Upper lobe of right lung (tissue), 1 donor: Measurements from ENCODE around the gene CPLX3. TPM values are rescaled to one million over a fixed set of nuclear protein-coding genes. Genes with fewer than 3 reads are reported as not detected.

ENCODE experiments used
- ATAC-seq: fragments of 200-7000 bp; cut with Tn5 transposase; one replicate; pipeline ENCODE4 v1.9.1; 2020; ENCODE audit warnings: mild to moderate bottlenecking, moderate library complexity
- DNase-seq: peaks from one replicate; pipeline ENCODE4 v3.0.0-alpha.2; 2020
- H3K27ac ChIP-seq: fragments of 200-600 bp; one replicate; pipeline ENCODE4 v1.8.0; 2022
- H3K27me3 ChIP-seq: fragments of 200-600 bp; one replicate; pipeline ENCODE4 v1.8.0; 2022; ENCODE audit warnings: mild to moderate bottlenecking
- H3K36me3 ChIP-seq: fragments of 200-600 bp; one replicate; pipeline ENCODE4 v1.8.0; 2022
- H3K4me1 ChIP-seq: fragments of 200-600 bp; one replicate; pipeline ENCODE4 v1.8.0; 2022
- H3K4me3 ChIP-seq: fragments of 200-600 bp; one replicate; pipeline ENCODE4 v1.8.0; 2022; ENCODE audit warnings: mild to moderate bottlenecking
- H3K9me3 ChIP-seq: fragments of 200-600 bp; one replicate; pipeline ENCODE4 v1.8.0; 2022
- intact Hi-C: fragments of 100-400 bp; cut with DNase I; formaldehyde crosslinking; loops from one replicate; pipeline ENCODE4 v1.11.0; 2022
- total RNA-seq: library from RNA; stranded (reverse); fragmentation: NEBNext Ultra II Directional; extraction: Animal tissue kit (Norgen Biotek cat#: 25700); gene quantifications from one replicate; pipeline ENCODE4 v1.2.1, GENCODE V29; 2021
- TF ChIP-seq, protein P1 (sequence below): fragments of 200-600 bp; IDR thresholded peaks from one replicate; pipeline ENCODE4 v1.8.0; 2022; ENCODE audit warnings: antibody characterized with exemption
- donor health status: DM: no; HTN: yes; CAD: no; lungs with severe emphysema.

Gene CPLX3
- total RNA-seq, 1 donor from 2014 or later: not detected

DNA sequence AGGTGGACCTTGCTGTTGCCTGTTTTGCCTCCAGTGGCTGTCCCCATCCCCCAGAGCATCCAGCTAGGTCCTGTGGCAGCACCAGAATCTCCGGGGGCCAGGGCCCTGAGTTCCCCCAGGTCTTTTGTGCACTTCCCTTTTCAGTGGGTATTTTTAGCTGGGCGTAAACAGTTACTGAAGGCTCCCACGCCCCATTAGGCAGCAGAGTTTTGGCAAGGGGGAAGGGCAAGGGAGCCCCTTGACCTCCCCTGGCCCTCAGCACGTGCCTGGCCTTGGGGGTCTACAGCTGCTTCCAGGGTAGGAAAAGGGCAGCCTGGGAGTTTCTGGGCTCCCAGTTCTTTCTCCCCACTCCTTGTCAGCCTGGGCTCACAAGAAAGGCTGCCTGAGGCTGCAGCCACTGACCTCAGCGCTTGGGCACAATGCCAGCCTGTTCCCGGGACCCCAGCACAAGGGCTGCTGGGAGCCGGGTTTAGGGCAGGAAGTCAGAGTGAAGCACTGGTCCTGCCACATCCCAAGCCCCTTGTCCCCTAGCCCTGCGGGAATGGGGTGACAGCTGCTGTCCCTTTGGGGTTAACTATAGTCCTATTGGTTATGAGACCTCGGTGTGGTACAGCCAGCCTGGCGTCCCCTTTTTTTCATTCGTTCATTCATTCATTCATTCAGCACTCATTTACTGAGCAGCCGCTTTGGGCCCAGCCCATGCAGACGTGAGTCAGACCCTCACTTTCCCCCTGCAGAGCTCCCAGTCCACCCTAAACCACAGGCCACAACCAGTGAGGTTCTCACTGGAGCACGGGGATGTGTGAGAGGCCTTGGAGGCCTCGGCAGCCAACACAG is 36.1 kb upstream of the CPLX3 start:
- DNase-seq (peak; percentile 82), ATAC-seq (peak; percentile 5)
- Histone ChIP-seq H3K36me3 (no peaks in the 10 kb centered on the region), H3K9me3 (no peaks in the 10 kb centered on the region), H3K27ac (peak overlapping the region; percentile 84), H3K27me3 (no peaks in the 10 kb centered on the region), H3K4me1 (peaks cover 81% of the 10 kb centered on the region), H3K4me3 (peak overlapping the region; percentile 29)
- intact Hi-C loops: no loop called here
- TF ChIP-seq, protein P1, sequence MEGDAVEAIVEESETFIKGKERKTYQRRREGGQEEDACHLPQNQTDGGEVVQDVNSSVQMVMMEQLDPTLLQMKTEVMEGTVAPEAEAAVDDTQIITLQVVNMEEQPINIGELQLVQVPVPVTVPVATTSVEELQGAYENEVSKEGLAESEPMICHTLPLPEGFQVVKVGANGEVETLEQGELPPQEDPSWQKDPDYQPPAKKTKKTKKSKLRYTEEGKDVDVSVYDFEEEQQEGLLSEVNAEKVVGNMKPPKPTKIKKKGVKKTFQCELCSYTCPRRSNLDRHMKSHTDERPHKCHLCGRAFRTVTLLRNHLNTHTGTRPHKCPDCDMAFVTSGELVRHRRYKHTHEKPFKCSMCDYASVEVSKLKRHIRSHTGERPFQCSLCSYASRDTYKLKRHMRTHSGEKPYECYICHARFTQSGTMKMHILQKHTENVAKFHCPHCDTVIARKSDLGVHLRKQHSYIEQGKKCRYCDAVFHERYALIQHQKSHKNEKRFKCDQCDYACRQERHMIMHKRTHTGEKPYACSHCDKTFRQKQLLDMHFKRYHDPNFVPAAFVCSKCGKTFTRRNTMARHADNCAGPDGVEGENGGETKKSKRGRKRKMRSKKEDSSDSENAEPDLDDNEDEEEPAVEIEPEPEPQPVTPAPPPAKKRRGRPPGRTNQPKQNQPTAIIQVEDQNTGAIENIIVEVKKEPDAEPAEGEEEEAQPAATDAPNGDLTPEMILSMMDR: no peak

- H3K9me3 ChIP-seq: no peaks in the 10 kb centered on the region
- H3K27me3 ChIP-seq: no peaks in the 10 kb centered on the region
- H3K4me1 ChIP-seq: peaks cover 77% of the 10 kb centered on the region
- ATAC-seq: no peak
- no peak overlapping the region for H3K4me3 ChIP-seq
- peak overlapping the region; percentile 84 for H3K27ac ChIP-seq
- H3K36me3 ChIP-seq: no peaks in the 10 kb centered on the region
- DNase-seq: no peak
- intact Hi-C loops: no loop called here
- TF ChIP-seq, protein P1: no peak
Observed at GRCh38 chr15:74791007-74791406, 35.4 kb upstream of the CPLX3 start.

DNA sequence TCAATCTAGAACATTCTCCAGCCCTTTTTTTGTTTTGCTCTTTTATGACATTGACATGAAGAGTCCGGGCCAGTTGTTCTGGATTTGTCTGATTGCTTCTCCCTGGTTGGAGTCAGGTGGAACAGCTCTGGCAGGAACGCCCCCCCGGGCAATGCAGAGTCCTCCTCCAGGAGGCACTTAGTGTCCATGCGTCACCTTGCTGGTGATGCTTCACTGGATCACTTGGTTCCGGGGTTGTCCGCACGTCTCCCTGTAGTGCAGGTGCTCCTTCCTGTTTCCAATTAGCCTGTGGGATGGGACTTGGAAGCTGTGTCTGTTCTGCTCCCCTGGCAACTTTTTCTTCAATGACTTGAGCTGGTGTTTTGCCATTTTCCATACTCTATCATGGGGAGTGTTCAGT is 34.8 kb upstream of the CPLX3 start:
- Histone ChIP-seq H3K4me1 (peaks cover 70% of the 10 kb centered on the region), H3K36me3 (no peaks in the 10 kb centered on the region), H3K4me3 (no peak overlapping the region), H3K9me3 (no peaks in the 10 kb centered on the region), H3K27ac (peak overlapping the region; percentile 12), H3K27me3 (no peaks in the 10 kb centered on the region)
- TF ChIP-seq, protein P1: no peak
- no peak for ATAC-seq
- DNase-seq: no peak
- intact Hi-C loops: no loop called here

DNA sequence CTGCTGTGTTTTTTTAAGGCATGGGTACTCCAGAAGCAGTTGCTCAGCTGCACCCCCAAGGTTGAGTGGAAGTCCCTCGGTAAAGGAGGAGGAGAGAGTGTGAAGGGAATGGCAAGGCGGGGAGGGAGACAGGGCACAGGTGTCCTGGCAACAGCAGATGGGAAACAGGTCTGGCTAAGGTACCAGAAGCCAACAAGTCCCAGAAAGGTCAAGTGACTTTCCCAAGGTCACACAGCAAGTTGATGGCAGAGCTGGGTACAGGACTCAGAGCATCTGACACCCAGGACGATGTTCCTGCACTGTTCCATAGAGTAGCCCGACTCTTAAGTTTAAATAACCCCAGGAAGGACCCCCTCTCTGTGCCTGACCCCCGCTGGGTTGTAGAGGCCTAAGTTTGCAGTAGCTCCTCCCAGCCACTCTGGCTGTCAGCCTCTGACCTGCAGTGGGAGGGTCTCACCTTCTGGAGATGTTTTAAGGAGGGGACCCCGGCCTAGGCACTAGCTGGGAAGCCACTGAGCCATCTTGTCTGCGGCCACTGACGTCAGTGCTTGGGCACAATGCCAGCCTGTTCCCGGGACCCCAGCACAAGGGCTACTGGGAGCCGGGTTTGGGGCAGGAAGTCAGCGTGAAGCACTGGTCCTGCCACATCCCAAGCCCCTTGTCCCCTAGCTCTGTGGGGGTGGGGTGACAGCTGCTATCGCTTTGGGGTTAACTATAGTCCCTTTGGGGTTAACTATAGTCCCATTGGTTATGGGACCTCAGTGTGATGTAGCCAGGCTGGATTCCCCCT is 34.0 kb upstream of the CPLX3 start:
- peak overlapping the region; percentile 12 for H3K27ac ChIP-seq
- ATAC-seq (no peak), DNase-seq (no peak)
- TF ChIP-seq, protein P1: no peak
- no peaks in the 10 kb centered on the region for H3K9me3 ChIP-seq
- no peak overlapping the region for H3K4me3 ChIP-seq
- H3K4me1 ChIP-seq: peaks cover 63% of the 10 kb centered on the region
- no peaks in the 10 kb centered on the region for H3K36me3 ChIP-seq
- intact Hi-C loops: no loop called here
- no peaks in the 10 kb centered on the region for H3K27me3 ChIP-seq

DNA sequence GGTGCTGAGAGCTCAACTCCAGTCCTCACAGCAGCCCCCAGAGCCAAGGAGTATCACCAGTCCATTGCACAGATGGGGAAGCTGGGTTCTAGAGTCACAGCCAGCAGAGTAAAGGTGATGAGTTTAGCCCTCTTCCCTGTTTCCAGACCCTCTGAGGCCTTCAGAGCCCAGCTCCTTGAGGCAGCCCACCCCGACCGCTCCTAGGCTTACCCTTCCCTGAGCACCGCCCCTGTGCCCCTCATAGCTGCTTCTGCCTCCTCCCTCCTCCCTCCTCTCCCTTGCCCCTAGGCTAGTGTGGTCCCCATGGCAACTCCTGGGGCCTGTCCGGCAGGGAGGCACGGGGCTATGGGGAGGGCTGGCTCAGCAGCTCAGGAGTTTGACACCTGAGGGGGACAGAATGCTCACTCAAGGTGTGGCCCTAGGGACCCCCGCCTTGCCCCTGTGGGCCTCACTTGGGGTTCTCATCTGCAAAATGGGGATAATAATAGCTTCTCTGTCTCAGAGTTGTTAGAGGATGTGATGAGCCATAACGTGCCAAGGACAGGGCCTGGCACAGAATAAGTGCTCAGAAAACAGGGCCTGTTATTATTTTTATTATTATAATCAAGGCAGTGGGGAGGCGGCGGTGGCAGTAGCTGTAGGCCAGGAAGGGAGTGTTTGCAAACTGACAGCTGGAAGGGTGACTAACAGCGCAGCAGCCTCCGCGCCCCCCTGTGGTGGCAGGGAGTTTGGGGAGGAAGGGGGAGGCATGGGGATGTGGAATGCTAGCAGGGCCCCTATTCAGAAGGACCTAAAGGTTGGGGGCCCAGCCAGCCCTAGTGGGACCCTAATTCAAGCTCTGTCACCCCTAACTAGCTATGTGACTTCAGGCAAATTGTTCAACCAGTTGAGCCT is 33.0 kb upstream of the CPLX3 start:
- Histone ChIP-seq H3K27ac (peak overlapping the region; percentile 12), H3K27me3 (no peaks in the 10 kb centered on the region), H3K9me3 (no peaks in the 10 kb centered on the region), H3K36me3 (peaks cover 3% of the 10 kb centered on the region), H3K4me1 (peaks cover 54% of the 10 kb centered on the region), H3K4me3 (no peak overlapping the region)
- peak; percentile 15 for ATAC-seq
- TF ChIP-seq, protein P1: peak; percentile 31
- peak; percentile 73 for DNase-seq
- intact Hi-C loops: no loop called here
